ENCODE measurements around the gene IQSEC3. TPM values are rescaled to one million over a fixed set of nuclear protein-coding genes. Genes with fewer than 3 reads are reported as not detected.

The IQSEC3 gene
- polyA plus RNA-seq, 4 donors = 6.5 to 12.4 (median 8.7) TPM

DNA sequence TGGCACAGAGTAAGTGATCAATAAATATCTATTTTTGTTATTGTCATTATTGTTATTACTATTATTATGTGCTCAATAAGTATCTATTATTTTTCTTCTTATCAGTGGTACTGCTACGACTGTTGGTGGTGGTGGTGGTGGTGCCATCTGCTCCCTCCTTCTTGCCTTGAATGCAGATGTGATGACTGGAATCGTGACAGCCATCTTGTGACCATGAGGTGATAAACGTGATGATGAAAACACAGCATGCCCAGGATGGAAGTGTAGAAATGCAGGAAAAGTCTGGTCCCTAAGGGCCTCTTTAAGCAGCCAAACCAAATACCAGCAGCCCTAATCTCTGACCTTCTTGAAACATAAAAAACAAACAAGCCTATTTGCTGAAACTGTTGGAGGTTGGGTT, 125.0 kb downstream of the IQSEC3 start:
- DNase-seq (ENCODE audit: low read depth in 4 of 4, low spot score in 2 of 4) = no peak

DNA sequence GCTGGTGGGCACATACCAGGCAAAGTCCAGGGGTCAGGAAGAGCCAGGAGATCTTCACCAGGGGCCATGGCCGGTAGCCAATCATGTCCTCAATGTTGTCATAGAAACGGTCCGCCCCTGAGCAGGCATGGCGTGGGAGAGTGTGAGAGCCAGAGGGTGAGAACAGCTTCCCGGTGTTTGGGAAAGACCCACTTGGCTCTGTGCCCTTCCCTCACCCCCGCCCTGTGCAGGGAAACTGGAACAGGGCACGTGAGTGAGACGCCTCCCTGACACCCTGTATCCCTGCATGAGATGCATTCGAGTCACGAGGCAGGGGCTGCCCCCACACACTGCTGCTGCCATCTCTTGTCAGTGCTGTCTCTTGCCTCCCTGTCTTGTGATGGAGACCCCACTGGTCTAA, 126.7 kb downstream of the IQSEC3 start:
- no peak for DNase-seq (ENCODE audit: low read depth in 4 of 4, low spot score in 2 of 4)

DNA sequence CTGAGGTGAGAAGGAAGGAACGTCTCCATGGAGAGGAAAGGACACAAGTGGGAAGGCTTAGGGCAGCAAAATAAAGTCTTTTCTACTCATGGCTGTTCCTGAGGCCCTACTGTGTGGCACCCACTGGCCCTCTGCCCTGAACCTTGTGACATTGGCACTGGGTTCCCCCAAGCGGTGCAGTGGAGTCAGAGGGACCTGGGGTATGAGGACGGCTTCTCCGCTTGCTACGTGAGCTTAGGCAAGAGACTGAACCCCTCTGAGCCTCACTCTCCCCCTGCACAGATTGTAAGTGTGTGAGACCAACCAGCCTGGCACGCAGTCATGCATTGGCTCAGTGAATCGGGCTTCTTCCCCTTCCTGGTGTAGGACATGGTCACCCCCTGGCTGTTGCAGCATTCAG, 127.7 kb downstream of the IQSEC3 start:
- DNase-seq (ENCODE audit: low read depth in 4 of 4, low spot score in 2 of 4) = no peak

DNA sequence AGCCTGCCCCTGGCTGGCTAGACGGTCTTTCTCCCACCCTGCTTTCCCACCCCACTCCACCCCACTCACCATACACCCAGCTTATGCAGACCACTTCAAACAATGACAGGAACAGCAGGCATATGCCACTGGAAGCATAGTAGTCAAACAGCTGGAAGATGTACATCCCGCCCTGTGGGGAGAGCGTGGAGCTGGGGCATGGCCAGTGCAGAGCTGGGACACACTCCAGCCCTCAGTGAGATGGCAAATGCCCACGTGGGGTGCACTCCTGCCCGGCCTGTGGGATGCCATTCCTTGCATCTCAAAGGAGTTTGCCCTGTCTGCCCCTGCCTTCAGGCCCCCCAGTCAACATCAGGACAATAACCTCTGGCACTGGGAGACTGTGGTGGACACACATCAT, 128.6 kb downstream of the IQSEC3 start:
- DNase-seq (ENCODE audit: low read depth in 4 of 4, low spot score in 2 of 4) = no peak

DNA sequence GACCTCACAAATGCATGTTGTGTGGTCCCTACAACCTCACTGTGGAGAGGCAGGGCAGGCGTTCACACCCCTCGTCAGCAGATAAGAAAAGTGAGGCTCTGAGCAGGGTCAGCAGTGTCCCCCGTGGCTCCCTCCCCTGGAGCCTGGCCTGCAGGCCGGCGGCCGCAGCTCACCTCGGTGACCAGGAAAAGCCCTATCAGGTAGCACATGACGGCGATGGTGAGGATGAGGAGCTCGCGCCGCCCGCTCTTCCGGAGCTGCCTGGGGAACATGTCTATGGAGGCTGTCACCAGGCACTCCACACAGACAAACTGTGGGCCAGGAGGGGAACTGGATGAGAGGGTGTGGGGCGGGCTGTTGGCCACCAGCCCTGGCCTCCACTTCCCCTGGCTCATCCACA, 129.4 kb downstream of the IQSEC3 start:
- DNase-seq (ENCODE audit: low read depth in 4 of 4, low spot score in 2 of 4) = no peak

DNA sequence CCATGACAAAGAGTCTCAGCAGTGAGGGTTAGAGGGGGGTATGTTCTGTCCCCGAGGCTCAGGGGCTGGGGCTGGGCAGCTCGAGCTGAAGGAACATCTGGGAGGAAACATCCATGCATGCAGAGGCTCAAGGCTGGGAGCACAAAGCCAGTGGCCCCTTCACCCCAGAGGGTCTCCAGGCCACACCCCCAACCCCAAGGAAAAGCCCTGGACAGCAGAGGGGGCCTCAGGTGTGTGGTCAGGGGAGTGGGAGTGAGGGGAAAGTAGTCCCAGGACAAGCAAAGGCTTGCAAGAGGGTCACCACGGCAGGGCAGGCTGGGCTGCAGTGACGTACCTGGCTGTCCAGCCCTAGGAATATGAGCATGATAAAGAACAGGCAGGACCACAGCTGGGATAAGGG, 129.9 kb downstream of the IQSEC3 start:
- no peak for DNase-seq (ENCODE audit: low read depth in 4 of 4, low spot score in 2 of 4)

DNA sequence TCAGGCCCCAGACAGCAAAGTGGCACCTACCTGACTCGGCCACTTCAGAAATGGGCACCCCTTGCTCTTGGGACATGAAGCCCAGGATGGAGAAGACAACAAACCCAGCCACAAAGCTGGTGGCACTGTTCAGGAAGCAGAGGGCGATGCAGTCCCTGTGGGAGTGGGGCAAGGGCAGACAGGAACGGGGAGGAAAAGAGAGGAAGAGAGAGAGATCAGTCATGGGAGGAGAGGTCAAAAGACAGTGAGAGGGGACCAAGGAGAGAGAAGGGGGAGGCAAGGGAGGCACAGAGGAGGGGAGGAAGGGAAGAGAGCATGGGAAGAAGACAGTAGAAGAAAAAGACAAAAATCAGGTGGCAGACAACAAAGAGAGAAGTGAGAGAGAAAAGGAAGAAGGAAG, 130.8 kb downstream of the IQSEC3 start:
- no peak for DNase-seq (ENCODE audit: low read depth in 4 of 4, low spot score in 2 of 4)

DNA sequence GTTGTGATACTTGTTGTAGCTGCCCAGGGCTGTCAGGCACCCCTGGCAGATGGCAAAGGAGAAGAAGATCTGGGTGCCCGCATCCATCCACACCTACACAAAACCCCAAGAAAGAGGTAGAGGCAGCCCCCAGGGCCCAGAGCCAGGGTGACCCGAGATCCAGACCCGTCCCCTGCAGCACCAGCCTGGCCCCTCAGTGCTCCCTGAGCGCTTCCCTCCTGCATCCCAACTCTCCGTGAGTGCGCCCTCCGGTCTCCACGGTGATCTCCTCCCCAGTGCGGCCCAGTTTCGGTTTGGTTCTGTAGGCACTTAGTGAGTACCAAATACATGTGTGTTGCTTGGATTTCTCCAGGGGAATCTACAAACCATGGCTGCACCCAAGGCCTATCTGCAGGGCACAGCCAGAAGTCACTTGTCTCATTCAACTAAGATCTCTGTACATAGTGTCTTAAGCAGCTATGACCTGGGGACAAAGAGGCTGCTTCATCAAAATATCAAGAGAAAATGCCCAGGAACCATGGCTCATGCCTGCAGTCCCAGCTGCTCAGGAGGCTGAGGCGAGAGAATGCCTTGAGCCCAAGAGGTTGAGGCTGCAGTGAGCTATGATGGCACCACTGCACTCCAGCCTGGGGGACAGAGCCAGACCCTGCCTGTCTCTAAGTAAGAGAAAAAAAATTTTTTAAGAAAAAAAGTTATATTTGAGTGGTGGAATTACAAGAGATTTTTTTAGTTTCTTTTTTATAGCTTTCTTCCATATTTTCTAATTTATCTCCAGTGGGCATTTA, 131.5 kb downstream of the IQSEC3 start:
- no peak for DNase-seq (ENCODE audit: low read depth in 4 of 4, low spot score in 2 of 4)

DNA sequence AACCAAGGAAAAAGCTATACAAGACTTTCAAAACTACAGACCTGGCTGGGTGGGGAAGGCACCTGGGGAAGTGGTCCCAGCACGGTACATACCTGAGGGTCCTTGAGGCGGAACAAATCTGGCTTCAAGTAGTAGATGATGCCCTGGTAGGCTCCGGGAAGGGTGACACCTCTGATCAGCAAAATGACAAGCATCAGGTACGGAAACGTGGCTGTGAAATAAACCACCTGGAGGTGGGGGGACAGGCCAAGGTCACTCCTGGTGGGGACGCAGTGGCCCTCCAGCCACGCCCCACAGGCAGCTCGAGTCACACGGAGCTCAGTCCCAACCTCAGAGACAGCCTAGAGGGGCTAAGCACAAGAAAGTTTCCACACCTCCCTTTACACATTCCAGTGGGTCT, 132.1 kb downstream of the IQSEC3 start:
- no peak for DNase-seq (ENCODE audit: low read depth in 4 of 4, low spot score in 2 of 4)

DNA sequence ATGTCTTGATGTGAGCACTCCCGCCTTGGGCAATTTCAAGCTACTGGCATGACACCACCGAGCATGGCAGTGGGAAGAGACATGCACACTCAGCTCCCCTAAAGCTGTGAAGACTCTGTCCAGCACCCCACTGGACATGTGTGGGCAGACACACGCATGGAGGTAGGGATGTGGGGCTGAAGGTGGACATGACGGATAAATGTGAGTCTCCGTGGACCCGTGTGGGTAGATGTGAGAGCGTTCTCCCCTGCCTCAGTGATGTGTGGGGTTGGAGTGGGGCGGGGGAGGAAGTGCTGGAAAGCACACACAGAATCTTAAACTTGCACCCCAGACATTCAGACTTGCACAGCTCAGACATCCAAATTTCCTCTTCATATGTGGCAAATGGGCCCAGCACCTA, 134.8 kb downstream of the IQSEC3 start:
- no peak for DNase-seq (ENCODE audit: low read depth in 4 of 4, low spot score in 2 of 4)

DNA sequence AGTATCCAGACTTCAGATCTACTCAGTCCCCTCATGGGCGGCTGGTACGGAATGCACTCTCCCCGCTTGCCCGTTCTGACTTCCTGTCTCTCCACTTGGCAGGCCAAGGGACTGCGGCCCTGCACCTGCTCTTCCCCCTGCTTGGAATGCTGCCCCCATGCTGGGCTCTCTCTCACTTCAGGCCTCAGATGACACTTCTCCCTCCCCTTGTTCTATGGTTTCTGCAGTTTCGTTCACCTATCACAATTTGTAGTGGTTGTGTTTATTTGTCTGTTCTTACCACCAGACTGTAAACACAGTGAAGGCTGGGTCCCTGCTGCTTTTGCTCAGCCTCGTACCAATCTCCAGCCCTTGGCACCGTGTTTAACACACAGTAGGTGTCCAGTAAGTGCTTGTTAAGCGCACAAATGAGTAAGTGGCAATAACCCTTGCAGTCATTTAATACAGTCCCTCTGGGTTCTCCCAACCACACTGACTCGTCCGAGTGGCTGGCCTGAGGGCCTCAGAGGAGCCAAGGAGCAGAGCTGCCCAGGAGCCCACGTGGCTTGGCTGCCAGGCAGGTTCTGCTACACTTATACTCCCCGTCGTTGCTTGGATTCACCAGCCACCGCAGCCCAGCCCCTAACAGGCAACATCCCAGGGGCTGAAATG, 135.6 kb downstream of the IQSEC3 start:
- no peak for DNase-seq (ENCODE audit: low read depth in 4 of 4, low spot score in 2 of 4)

DNA sequence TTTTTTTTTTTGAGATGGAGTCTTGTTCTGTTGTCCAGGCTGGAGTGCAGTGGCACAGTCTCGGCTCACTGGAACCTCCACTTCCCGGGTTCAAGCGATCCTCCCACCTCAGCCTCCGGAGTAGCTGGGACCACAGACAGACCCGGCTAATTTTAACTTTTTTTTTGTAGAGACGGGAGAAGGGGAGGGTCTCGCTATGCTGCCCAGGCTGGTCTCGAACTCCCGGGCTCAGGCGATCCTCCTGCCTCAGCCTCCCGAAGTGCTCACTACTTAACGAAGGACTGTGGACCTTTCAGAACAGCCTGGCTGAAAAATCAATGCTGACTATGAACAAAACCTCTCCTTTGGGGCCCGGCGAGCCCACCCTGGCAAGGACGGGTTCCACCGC, 136.5 kb downstream of the IQSEC3 start:
- DNase-seq (ENCODE audit: low read depth in 4 of 4, low spot score in 2 of 4) = no peak

DNA sequence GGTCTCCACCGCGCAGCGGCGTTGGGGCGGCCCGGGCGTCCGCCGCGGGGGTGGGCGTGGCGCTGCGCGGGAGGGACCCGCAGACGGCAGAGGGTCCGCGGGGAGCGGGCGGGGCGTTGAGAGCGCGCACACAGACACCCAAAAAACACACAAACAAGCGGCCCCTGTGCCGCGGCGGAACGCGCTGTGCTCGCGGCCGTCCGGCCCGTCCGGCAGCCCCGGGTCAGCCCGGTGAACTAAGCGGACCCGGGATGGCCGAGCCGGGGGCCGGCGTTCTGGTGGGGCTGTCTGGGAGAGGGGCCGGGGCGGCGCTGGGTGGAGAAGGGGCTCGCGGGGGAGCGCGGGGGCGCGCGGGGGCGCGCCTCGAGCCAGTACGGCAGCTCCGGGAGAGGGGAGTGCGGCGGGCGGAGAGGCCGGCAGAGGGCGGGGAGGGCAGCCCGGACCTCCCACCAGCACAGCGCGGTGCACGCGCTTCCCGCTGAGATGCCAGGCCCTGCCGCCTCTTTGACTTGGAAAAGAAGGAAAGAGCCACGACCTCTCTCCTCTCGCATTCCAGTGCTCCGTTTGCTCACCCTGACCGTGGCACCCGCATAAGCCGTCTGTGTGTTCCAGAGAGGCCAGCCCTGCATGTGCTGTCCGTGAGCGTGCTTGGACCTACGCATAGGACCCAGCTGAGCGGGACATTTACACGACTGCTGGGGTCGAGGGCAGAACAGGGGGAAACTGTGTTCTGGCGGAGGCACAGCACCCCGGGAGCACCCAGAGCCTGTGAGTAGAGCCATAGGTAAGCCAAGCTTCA, 137.1 kb downstream of the IQSEC3 start:
- no peak for DNase-seq (ENCODE audit: low read depth in 4 of 4, low spot score in 2 of 4)

DNA sequence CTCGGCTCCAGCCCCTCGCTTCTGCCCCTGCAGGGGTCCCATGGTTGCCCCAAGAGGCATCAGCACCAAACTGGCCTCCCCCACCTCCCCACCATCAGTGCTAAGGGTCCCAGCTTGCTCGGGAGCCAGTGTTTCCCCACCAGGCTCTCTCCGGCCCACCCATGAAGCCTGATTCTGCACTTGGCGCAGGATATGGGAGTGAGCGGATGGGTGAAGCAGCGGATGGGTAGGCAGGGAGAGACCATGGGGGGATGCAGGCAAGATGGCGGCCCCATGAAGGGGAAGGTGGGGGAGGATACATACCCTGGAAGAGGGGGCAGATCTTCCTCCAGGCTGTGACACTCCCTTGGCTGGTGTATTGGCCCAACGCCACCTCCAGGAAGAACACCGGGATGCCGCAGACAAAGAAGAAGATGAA, 137.7 kb downstream of the IQSEC3 start:
- no peak for DNase-seq (ENCODE audit: low read depth in 4 of 4, low spot score in 2 of 4)

DNA sequence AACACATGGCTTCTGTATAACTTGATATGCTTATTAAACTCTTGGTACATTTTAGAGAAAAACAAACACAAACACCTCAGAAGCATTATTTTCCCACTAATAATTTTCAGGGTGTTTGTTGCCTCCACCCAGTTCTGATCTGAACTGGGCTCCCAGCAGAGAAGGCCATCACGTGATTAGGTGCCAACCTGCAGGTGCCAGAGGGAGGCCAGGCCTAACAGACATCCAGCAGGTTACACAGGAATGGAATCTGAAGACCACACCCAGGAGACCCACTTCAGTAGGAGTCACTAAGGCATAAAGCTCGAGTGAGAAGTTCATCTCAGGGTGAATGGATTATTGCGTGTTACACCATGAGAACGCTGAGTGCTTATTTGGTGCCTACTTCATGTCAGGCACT, 138.5 kb downstream of the IQSEC3 start:
- DNase-seq (ENCODE audit: low read depth in 4 of 4, low spot score in 2 of 4) = no peak

DNA sequence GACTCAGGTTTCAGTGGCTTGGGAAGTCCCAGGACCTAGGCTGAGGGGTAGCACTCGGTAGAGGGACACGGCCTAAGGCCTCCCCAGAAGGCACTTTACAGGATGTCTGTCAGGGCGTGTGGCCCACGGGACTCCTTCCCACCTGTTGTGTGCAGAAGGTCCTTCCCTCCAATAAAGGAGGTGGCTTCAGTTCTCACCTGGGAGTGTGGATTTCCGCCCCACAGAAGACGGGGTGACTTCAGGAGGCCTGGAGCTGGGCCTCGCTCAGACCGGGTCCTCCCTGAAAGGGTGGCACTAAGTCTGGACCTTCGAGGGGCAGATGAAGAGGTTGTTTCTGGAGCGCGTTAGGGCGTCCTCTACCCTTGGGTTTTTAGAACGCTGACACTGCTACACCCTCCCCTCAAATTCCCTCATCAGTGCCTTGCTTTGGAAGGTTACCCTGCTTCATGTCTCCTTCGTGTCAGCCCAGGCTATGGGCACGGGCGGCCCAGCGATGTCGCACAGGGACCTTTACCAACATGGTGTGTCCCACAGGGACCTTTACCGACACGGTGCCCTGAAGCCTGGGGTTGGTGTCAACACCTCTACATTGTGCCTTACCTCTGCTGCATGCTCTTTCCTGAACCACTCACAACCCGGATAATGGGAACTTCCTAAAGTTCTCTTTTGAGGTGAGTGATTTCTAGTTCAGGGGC, 140.3 kb downstream of the IQSEC3 start:
- no peak for DNase-seq (ENCODE audit: low read depth in 4 of 4, low spot score in 2 of 4)

DNA sequence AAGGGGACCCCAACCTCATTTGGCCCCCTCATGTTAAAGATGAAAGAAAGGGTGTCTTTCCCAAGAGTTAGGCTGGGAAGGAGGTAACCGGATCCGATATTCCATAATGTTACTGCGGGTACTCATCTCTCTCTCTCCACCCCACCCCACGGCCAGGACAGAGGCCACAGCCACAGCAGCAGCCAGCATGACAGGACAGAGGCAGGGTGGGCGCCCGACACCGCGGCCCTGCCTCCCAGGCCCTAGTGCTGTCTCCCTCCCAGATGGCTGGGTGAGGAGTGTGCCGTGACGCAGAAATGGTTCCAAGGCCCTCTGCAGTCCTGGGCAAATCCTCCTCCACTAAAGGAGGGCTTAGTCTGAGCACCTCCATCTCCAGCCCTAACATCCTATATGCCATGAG, 141.2 kb downstream of the IQSEC3 start:
- DNase-seq (ENCODE audit: low read depth in 4 of 4, low spot score in 2 of 4) = no peak

DNA sequence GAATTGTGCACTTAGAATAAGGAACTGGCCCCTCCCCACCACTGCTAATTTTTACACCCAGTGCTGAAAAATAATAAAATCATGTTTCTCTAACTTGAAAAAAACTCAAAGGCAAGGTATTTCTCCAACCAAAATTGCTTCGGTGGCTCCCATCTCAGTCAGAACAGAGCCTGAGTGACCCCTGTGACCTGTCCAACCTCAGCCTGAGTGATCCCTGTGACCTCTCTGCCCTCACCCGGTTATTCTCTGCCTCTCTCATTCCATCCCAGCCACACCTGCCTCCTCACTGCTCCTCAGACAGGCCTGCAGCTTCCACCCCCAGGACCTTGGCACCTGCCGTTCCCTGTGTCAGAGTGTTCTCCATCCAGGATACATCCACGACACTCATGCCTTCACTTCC, 142.2 kb downstream of the IQSEC3 start:
- no peak for DNase-seq (ENCODE audit: low read depth in 4 of 4, low spot score in 2 of 4)

DNA sequence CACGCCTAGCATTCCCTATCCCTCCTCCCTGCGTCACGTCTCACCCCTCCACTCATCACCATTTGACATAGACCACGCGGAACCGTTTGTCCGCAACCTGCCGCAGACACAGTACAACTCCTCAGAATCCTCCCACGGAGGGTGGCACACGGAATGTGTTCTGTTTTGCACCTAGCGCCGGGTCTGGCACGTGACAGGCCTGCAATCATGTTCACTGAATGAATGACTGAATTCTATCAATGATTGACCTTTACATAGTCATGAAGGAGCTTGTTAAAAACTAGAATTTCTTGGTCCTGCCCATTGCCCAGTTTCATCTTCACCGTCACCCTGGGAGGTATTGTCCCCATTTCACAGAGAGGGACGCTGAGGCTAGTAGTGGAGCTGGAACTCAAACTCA, 142.7 kb downstream of the IQSEC3 start:
- DNase-seq (ENCODE audit: low read depth in 4 of 4, low spot score in 2 of 4) = no peak

DNA sequence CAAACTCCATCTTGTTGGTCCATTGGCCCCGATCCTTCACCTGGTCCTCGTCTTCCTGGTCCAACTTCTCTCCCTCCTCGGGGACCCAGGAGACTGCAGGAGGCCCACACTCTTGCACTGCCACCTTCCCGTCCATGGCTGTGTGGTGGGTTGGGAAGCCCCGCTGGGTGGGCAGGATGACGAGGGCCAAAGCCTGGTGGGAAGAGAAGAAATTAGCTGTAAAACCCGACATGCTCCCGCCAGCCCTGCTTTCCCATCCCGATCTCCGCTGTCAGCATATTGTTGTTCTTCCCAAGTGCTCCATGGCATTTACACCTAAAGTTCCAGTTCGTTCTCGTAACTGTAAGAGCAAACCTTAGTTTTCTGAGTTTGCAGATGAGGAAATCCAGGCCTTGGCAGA, 143.3 kb downstream of the IQSEC3 start:
- no peak for DNase-seq (ENCODE audit: low read depth in 4 of 4, low spot score in 2 of 4)

Data from left renal cortex interstitium (tissue), 4 donors.